BE2C (cell line): ENCODE results near the gene SUPT3H.
"Not testable (repeated sequence)": the region's sequence is repeated elsewhere in the genome, so short reads cannot be mapped to it uniquely, and the experiment has no call there.

Source experiments
- DNase-seq: peaks from one replicate; pipeline ENCODE4 v3.0.0-alpha.2; 2020
- H3K27me3 ChIP-seq: fragments of 250-450 bp; sonication (Bioruptor Pico); 2 replicates; pipeline ENCODE4 v1.5.1; 2020; ENCODE audit warnings: mild to moderate bottlenecking
- H3K36me3 ChIP-seq: fragments of 250-450 bp; sonication (Bioruptor Pico); 2 replicates; pipeline ENCODE4 v1.5.1; 2020; ENCODE audit warnings: mild to moderate bottlenecking
- H3K4me1 ChIP-seq: fragments of 250-450 bp; sonication (Bioruptor Pico); 2 replicates; pipeline ENCODE4 v1.5.1; 2020
- H3K4me3 ChIP-seq: 2 replicates; pipeline ENCODE4 v1.5.1; 2011; ENCODE audit warnings: low read depth, low read length
- H3K9me3 ChIP-seq: fragments of 250-450 bp; sonication (Bioruptor Pico); 2 replicates; pipeline ENCODE4 v1.5.1; 2020
- CTCF ChIP-seq: IDR thresholded peaks from 2 replicates; pipeline ENCODE4 v1.5.1; 2012; ENCODE audit warnings: mild to moderate bottlenecking, low read depth, low read length

Gene SUPT3H

GRCh38 chr6:44914141-44914540 is 463.6 kb downstream of the SUPT3H start:
- Histone ChIP-seq H3K27me3 (no peaks in the 10 kb centered on the region; the same call in 1 of the 2 replicates), H3K9me3 (no peaks in the 10 kb centered on the region), H3K4me1 (no peaks in the 10 kb centered on the region), H3K4me3 (no peak overlapping the region), H3K36me3 (no peaks in the 10 kb centered on the region)
- no peak for DNase-seq
- no peak for TF ChIP-seq CTCF

GRCh38 chr6:44906761-44907160 is 471.0 kb downstream of the SUPT3H start:
- TF ChIP-seq CTCF, result no peak
- H3K27me3 ChIP-seq, result no peaks in the 10 kb centered on the region
- H3K36me3 ChIP-seq, result no peaks in the 10 kb centered on the region
- H3K9me3 ChIP-seq, result no peaks in the 10 kb centered on the region
- DNase-seq, result no peak
- H3K4me1 ChIP-seq, result no peaks in the 10 kb centered on the region
- H3K4me3 ChIP-seq, result no peak overlapping the region

- not testable (repeated sequence) for H3K9me3 ChIP-seq, H3K27me3 ChIP-seq, H3K4me1 ChIP-seq, H3K36me3 ChIP-seq, DNase-seq, H3K4me3 ChIP-seq
Observed at GRCh38 chr6:44900358-44900757, 477.4 kb downstream of the SUPT3H start.

- no peaks in the 10 kb centered on the region for H3K27me3 ChIP-seq
- no peaks in the 10 kb centered on the region; the same call in 1 of the 2 replicates for H3K9me3 ChIP-seq
- no peak for TF ChIP-seq CTCF
- DNase-seq, result no peak
- no peak overlapping the region for H3K4me3 ChIP-seq
- H3K4me1 ChIP-seq, result no peaks in the 10 kb centered on the region
- no peaks in the 10 kb centered on the region for H3K36me3 ChIP-seq
Observed at GRCh38 chr6:44898296-44898930, 479.3 kb downstream of the SUPT3H start.

- no peak overlapping the region for H3K4me3 ChIP-seq
- H3K27me3 ChIP-seq, result no peaks in the 10 kb centered on the region
- no peaks in the 10 kb centered on the region for H3K4me1 ChIP-seq
- H3K9me3 ChIP-seq, result no peaks in the 10 kb centered on the region; the same call in 1 of the 2 replicates
- no peak for TF ChIP-seq CTCF
- H3K36me3 ChIP-seq, result no peaks in the 10 kb centered on the region
- no peak for DNase-seq
Observed at GRCh38 chr6:44897316-44897715, 480.4 kb downstream of the SUPT3H start.

- no peak for TF ChIP-seq CTCF
- no peak for DNase-seq
- Histone ChIP-seq H3K4me3 (no peak overlapping the region), H3K4me1 (no peaks in the 10 kb centered on the region), H3K27me3 (no peaks in the 10 kb centered on the region), H3K36me3 (no peaks in the 10 kb centered on the region), H3K9me3 (no peaks in the 10 kb centered on the region; the same call in 1 of the 2 replicates)
Observed at GRCh38 chr6:44896701-44897100, 481.0 kb downstream of the SUPT3H start.

GRCh38 chr6:44892579-44892978 is 485.2 kb downstream of the SUPT3H start:
- no peak for TF ChIP-seq CTCF
- no peak for DNase-seq
- H3K4me3 ChIP-seq, result no peak overlapping the region
- H3K4me1 ChIP-seq, result no peaks in the 10 kb centered on the region
- no peaks in the 10 kb centered on the region for H3K9me3 ChIP-seq
- no peaks in the 10 kb centered on the region for H3K27me3 ChIP-seq
- H3K36me3 ChIP-seq, result no peaks in the 10 kb centered on the region

- not testable (repeated sequence) for H3K4me1 ChIP-seq, H3K4me3 ChIP-seq, DNase-seq
Observed at GRCh38 chr6:44879071-44879470, 498.7 kb downstream of the SUPT3H start.

GRCh38 chr6:44876638-44877037 is 501.1 kb downstream of the SUPT3H start:
- not testable (repeated sequence) for H3K36me3 ChIP-seq, H3K4me3 ChIP-seq, H3K9me3 ChIP-seq, DNase-seq, H3K4me1 ChIP-seq, H3K27me3 ChIP-seq

More at GRCh38 chr6:44879071-44879470, 498.7 kb downstream of the SUPT3H start:
- H3K27me3 ChIP-seq, H3K9me3 ChIP-seq, H3K36me3 ChIP-seq: not testable (repeated sequence)
